B cell (primary cell): Measurements from ENCODE around the gene MAML2.

Experiments used
- CTCF ChIP-seq: fragments of 200-600 bp; IDR thresholded peaks from one replicate; pipeline ENCODE4 v1.8.0; 2022; ENCODE audit warnings: antibody characterized with exemption, mild to moderate bottlenecking
- EZH2 ChIP-seq: IDR thresholded peaks from 2 replicates; pipeline ENCODE4 v1.6.1; 2012; ENCODE audit warnings: borderline replicate concordance, low read depth, mild to moderate bottlenecking, moderate library complexity, low read length; ENCODE audit not compliant: insufficient read depth, poor library complexity, severe bottlenecking

DNA sequence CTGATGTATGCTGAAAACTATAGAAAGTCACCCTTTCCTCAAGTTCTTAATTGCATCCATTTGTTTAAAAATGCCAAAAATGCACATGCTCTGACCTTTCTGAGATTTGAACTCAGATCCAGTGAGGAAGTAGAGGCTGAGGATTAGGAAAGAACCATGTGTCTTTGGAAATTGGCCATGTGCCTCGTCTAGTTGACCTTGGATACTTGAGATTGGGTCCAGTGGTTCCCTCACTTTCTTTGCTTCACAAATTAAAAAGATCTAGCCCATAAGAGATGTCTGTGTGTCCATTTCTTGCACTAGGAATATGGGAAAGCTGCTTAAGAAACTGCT, 128.3 kb downstream of the MAML2 start:
- TF ChIP-seq CTCF = no peak
- TF ChIP-seq EZH2 = no peak
